Jurkat, Clone E6-1 (cell line): Measurements from ENCODE around the gene SNX9.
"Not testable (repeated sequence)": the region's sequence is repeated elsewhere in the genome, so short reads cannot be mapped to it uniquely, and the experiment has no call there.

ENCODE experiments used
- DNase-seq: peaks from one replicate; pipeline ENCODE4 v3.0.0-alpha.2; 2011; ENCODE audit warnings: low read depth, low spot score
- H3K4me3 ChIP-seq: 2 replicates; pipeline ENCODE4 v1.5.1; 2011; ENCODE audit warnings: mild to moderate bottlenecking, low read length, control low read depth, moderate library complexity

Gene SNX9

GRCh38 chr6:157961832-157962575 is 139.0 kb downstream of the SNX9 start:
- no peak overlapping the region for H3K4me3 ChIP-seq
- no peak for DNase-seq

DNA sequence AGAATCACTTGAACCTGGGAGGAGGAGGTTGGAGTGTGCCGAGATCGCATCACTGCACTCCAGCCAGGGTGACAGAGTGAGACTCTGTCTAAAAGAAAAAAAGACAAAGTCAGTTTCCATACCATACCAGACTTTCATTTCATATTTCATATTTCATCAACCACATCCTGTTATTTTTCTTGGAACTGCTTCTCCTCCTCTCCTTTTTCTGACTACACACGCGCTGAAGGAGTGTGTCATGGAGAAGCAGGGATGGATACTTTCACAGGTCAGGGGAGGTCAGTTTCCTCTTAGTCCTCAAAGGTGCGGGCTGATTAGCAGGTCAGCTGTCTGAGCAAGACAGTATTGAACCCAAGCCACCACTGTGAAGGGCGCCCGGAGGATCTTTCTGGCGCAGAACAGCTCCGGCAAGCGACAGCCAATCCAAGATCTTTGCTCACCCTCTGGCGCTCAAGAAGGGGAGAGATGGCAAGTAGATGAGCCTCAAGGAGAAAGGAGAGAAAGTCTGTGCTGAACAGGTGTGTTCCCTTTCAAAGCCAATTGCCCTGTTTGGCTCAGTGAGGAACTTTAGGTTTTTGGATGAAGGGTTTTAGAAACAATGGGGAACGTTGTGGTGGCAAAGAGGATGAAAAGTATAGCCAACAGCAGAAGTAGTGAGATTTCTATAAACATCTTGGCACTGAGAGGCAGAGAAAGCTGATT is 139.7 kb downstream of the SNX9 start:
- DNase-seq = no peak
- no peak overlapping the region for H3K4me3 ChIP-seq

DNA sequence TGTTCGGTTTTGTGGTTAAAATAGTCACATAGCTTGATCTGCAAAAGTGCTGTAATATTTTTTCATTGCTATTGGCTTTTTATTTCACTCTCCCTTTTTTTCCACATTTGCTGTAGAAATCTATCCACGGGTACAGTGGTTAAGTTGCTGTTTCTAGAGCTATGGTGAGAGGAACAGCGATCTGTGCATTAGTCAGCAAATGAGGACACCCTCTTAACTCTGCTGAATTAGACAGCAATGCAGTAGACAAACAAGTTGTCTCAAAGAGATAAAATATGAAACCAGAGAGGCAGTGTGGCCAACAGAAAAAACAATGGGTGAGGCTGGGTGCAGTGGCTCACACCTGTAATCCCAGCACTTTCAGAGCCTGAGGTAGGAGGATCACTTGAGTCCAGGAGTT is 141.1 kb downstream of the SNX9 start:
- no peak for DNase-seq
- H3K4me3 ChIP-seq = no peak overlapping the region

GRCh38 chr6:157965387-157965786 is 142.3 kb downstream of the SNX9 start:
- H3K4me3 ChIP-seq = no peak overlapping the region
- DNase-seq = no peak

- no peak overlapping the region for H3K4me3 ChIP-seq
- DNase-seq = no peak
Observed at GRCh38 chr6:157966589-157966977, 143.5 kb downstream of the SNX9 start.

GRCh38 chr6:157967020-157967419 is 144.0 kb downstream of the SNX9 start:
- no peak overlapping the region for H3K4me3 ChIP-seq
- no peak for DNase-seq

- no peak overlapping the region for H3K4me3 ChIP-seq
- no peak for DNase-seq
Observed at GRCh38 chr6:157967486-157967885, 144.4 kb downstream of the SNX9 start.

- not testable (repeated sequence) for H3K4me3 ChIP-seq, DNase-seq
Observed at GRCh38 chr6:157972177-157972576, 149.1 kb downstream of the SNX9 start.

DNA sequence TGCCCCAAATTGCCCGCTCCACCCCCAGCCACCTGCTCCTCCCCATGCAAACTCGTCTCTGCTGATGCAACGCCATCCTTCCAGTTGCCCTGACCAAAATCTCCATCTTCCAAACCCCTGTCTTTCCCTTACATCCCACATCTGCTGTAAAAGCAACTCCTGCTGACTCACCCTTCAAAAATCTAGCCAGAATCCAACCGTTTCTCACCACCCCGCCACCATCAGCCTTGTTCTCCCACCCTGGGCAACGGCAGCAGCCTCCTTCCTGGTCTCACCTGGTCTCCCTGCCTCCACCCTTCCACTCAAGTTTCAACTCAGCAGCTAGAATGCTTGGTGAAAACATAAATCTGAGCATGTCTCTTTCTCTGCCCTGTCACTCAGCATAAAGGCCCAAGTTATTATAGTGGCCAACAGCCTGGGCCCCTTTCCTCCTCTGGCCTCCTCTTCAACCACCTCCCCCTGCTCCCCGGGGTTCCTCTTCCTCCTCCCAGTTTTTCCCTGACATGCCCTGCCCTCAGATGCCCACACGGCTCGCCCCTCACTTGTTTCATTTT is 151.4 kb downstream of the SNX9 start:
- H3K4me3 ChIP-seq = no peak overlapping the region
- no peak for DNase-seq

- no peak overlapping the region for H3K4me3 ChIP-seq
Observed at GRCh38 chr6:157974967-157975366, 151.9 kb downstream of the SNX9 start.

GRCh38 chr6:157975456-157975855 is 152.4 kb downstream of the SNX9 start:
- no peak for DNase-seq
- H3K4me3 ChIP-seq = no peak overlapping the region

More at GRCh38 chr6:157974967-157975366, 151.9 kb downstream of the SNX9 start:
- DNase-seq = no peak

DNA sequence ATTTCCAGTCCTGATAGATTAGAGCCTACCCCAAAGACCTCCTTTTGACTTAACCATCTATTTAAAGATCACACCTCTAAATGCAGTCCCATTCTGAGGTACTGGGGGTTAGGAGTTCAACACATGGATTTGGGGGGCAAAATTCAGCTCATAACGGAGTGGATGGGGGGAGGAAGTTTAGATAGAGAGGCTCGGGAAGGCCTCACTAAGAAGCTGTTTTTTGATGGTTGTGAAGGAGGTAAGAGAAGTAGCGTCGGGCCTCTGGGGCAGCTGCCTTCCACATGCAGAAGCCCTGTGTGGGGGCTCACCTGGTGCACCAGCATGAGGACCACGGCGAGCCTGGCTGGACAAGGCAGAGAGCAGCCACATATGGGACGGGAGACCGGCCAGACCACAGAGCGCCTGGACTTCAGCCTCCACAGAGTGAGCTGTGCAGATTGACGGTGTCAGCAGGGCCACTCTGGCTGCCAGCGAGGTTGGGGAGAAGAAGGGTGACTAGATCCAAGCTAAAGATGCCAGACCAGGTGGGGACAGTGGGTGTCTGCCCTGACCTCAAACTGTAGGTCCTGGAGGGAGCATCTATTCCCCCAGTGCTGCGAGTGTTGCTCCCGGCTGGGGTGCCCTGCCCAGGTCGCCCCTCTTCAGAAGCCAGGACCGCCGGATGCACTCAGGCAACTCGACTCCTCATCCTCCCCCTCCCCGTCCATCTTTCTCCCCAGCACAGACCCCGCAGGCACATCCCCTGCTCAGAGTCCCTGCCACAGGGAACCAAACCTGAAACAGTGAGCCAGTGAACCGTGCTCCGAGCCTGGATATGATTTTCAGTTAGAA is 153.5 kb downstream of the SNX9 start:
- H3K4me3 ChIP-seq = no peak overlapping the region
- DNase-seq = no peak

DNA sequence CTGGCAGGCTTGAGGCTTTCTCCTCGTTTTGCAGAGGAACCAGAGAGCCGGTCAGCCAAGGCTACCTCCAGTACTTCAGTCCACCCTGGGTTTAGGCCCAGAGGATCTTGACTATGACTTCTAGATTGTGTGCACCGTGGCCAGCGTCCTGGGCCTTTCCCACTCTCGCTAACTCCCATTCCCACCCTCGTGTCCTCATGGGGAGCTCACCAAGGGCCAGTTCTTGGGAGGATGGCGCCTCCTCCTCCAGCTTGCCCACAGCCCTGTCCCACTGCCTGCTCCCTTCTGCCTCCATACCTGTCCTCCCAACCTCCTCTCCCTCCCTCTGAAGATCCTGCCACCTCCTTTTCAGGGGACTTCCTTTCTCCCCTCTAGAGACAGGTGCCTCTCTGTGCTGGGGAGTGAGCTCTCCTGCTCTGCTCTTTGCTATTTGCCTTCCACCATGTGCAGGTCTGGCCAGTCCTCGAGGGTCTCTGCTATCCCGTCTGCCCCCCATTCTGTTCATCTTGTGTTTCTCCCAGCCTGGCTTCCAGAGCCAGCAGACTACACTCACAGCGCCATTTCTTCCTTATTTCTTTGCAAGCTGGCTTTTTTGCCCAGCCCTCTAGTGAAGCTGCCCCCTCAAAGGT is 154.2 kb downstream of the SNX9 start:
- H3K4me3 ChIP-seq = no peak overlapping the region
- no peak for DNase-seq

- H3K4me3 ChIP-seq = no peak overlapping the region
- no peak for DNase-seq
Observed at GRCh38 chr6:157978021-157978783, 155.2 kb downstream of the SNX9 start.

DNA sequence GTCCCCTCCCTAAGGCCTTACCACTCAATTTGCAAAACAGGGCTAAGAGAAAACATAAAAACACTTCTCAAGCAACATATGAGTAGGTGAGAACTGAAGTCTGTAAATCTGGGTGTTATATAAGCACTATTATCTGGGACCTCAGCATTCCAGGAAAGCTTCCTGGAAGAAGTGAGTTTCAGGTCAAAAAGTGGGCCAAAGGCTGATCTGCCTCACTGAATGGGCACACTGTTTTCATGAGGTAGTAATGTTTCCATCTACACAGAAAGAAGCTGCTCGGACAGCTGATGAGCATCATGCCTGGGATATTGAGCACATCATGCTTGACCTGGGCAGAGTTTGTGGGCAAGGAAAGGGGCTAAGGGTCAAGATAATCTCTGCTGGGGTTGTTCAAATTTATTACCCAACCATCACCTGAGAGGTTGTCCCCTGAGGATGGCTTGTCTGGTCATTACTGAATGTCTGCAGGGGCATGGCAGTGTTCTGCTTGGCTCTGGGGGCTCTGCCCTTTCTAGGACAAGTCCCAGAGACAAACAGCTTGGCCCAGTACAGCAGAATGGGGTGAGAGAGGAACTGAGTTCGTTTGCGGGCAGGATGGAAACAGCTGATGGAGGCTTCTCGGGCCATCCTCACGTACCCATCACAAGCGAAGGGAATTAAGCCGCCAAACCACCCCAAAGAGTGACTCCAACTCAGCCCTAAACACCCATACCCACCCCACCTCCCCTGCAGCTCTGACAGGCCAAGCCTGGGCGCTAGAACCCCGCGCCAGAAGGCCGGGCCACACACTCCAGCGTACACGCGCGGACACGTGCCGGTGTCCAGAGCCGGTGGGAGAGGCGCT is 157.5 kb downstream of the SNX9 start:
- no peak overlapping the region for H3K4me3 ChIP-seq
- no peak for DNase-seq

DNA sequence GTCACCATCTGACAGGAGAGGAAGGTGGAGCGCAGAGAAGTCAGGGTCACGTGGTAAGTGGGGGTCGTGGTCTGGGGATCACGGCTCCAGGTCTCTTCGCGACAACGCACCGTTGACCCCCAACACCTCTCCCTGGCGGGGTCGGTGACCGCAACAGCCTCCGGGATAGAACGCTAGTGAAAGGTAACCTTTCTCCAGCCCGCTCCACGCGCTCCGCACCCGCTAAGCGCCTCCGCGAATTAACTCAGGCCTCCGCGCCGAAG is 158.0 kb downstream of the SNX9 start:
- DNase-seq = no peak

DNA sequence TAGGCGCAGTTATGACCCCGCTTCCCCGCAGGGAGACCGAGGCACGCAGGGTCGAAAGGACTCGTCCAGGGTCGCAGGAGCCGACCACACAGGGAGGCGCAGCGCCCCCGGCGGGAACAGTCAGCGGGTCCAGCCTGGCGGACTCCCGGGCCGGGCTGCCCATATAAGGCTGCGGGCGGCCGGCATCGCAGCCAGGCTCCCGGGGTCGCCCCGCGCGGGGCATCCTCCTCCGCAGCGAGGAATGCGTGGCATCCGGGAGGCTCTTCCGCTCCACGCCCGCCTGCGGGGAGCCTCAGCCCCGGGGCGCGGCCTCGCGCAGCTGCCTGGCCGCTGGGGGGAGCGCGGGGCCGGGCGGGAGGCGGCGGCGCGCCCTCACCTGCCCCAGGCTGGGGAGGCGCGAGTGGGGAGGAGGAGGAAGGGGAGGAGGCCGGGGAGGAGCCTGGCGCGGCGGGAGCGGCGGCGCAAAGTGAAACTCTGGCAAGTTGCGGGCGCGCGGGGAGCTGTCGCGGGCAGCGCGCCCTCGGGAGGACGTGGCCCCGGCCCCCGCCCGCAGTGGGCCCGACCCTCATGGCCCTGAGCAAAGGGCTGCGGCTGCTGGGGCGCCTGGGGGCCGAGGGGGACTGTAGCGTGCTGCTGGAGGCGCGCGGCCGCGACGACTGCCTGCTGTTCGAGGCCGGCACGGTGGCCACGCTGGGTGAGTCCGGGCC is 158.5 kb downstream of the SNX9 start, which contains the start of gene SYNJ2:
Gene SYNJ2, plus strand, starts transcription at position 469 of the 707 bp plus-strand sequence. Its CDS starts 99 bp downstream, at position 568.
- DNase-seq = peak; percentile 68
- H3K4me3 ChIP-seq = peak within 1 kb of the TSS; percentile 71

More for the DNA sequence above, 158.0 kb downstream of the SNX9 start:
- H3K4me3 ChIP-seq = peak overlapping the region; percentile 71
